H4 (cell line): ENCODE results near the gene ZC3H4. TPM values are rescaled to one million over a fixed set of nuclear protein-coding genes. Genes with fewer than 3 reads are reported as not detected.

Source experiments
- DNase-seq: peaks from one replicate; pipeline ENCODE4 v3.0.0-alpha.2; 2015; ENCODE audit warnings: low spot score
- total RNA-seq: library from RNA; depleted of rRNA; stranded (reverse); fragments of >200 nt; shearing (Covaris generic); gene quantifications from 2 replicates; pipeline ENCODE4 v1.2.3, GENCODE V29; 2014

The ZC3H4 gene
- total RNA-seq, 1 experiment from 2014 or later: 7.6 TPM

DNA sequence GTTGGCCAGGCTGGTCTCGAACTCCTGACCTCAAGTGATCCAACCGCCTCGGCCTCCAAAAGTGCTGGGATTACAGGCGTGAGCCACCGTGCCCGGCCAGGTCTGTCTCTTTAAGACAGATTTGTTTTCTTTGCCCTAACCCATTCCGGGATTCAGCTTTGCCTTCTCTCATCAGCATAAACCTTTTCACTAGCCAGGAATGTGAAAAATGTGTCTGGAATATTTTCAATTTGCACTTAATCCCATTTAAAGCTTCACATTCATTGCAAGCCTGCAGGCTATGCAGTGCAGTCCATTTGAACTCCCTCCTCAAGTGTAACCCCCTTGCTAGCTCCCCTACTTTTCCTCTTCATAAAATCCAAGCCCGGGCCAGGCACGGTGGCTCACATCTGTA is 64.3 kb downstream of the ZC3H4 start:
- no peak for DNase-seq

DNA sequence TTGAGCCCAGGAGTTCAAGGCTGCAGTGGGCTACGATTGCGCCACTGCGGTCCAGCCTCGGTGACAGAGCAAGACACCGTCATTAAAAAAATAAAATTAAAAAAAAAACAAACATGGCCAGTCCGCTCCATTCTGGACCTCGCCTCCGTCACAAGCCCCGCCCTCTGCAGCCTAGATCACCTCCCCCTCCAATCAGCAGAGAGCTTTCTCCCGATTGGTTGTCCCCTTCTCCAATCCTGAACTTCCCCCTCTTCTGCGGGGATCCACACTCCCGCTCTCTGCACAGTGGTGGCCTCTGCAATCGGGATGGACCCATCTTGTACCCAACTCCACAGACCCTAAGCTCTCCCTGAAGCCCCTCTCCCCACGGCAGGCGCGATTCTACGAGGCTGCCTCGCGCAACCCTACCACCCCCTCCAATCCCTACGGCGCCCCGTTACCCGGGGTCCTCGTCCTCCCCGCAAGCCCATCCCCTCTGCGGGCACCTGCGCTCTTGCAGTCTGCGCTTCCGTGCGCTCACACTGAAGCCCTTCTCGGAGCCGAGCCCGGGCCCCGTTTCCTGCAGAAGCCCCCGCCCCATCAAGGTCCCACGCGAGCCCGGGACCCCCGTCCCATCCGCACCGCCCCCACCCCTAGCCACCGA is 65.7 kb downstream of the ZC3H4 start:
- DNase-seq: peak; percentile 75

DNA sequence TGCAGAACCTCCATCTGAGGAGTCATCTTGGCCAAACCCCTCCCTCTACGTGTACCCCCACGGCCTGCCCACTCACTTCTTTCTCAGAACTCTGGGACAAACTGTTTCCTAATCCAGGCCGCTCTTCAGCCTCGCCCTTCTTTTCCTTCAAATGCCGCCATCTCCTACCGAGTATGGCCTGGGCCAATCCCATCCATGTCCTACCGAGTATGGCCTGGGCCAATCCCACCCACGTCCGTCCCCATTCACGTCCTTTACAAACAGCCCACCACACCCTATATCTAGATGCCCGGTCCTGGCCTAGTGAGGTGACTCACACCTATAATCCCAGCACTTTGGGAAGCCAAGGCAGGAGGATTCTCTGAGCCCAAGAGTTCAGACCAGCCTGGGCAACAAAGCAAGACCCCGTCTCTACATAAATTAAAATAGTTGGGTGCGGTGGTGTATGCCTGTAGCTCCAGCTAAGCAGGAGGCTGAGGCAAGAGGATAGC is 66.3 kb downstream of the ZC3H4 start:
- no peak for DNase-seq

DNA sequence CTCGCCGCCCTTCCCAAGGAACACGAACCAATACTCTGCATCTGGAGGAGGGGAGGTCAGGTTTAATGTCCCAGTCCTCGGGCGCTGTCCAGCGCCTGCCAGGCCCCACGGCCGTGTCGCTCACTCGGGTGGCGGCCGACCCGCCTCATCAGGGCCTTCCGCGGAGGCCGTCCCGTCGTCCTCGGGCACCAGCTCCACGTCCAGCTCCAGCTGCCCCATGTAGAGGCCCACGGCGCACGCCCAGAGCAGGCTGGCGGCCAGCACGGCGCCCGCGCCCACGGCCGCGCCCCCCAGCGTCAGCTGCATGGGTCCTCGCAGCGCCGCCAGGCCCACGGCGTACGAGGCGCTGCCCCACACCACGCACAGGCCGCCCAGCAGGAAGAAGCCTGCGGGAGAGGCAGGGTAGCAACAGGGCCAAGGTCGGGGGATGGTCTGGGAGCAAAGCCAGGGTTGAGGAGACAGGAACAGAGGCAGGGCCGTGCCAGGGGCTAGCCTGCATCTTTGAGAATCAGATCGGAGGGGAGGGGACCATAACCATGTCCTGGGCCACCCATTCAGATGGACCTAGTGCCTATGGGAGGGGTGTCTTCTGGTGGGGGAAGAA is 67.6 kb downstream of the ZC3H4 start:
- no peak for DNase-seq

DNA sequence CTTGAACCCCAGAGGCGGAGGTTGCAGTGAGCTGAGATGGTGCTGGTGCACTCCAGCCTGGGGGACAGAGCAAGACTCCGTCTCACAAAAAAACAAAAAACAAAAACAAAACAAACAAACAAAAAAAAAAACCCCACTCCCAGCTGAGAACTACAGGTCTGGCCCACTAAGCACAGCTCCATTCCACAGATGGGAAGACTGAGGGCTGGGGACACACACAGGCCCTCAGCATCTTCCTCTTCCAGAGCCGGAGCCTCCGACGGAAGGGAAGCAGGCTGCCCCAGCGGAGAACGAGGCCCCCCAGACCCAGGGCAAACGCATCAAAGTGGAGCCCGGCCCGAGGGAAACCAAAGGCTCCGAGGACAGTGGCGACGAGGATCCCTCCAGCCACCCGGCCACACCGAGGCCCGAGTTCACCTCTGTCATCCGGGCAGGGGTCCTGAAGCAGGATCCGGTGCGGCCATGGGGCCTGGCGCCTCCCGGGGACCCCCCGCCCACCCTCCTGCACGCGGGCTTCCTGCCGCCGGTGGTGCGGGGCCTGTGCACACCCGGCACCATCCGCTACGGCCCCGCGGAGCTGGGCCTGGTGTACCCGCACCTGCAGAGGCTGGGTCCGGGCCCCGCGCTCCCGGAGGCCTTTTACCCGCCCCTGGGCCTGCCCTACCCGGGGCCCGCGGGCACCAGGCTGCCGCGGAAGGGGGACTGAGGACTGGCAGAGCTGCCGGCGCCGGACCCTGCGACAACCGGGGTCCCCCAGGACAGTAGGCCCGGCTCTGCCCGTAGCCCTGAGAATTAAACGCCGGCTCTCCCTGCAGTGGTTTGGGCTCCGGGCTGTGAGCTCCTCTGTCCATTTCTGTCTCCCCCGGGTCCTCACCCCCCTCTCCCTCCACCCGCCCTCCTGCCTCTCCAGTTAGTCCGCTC is 68.4 kb downstream of the ZC3H4 start:
- no peak for DNase-seq

DNA sequence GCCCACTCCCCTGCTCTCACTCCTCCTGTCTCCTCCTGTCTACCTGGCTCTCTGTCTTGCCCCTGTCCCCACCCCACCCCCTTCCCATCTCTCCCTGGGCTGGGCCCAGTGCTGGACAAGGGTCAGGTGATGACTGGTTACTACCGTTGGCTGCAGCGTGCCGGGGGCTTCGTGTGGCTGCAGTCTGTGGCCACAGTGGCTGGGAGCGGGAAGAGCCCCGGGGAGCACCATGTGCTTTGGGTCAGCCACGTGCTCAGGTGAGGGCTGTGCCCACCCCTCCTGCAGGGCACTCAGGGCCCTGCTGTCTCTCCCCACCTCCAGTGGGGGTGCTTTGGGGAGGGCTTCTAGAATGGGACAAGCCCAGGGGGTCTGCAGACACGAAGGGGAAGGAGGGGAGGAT is 72.7 kb downstream of the ZC3H4 start:
- peak; percentile 3 for DNase-seq

DNA sequence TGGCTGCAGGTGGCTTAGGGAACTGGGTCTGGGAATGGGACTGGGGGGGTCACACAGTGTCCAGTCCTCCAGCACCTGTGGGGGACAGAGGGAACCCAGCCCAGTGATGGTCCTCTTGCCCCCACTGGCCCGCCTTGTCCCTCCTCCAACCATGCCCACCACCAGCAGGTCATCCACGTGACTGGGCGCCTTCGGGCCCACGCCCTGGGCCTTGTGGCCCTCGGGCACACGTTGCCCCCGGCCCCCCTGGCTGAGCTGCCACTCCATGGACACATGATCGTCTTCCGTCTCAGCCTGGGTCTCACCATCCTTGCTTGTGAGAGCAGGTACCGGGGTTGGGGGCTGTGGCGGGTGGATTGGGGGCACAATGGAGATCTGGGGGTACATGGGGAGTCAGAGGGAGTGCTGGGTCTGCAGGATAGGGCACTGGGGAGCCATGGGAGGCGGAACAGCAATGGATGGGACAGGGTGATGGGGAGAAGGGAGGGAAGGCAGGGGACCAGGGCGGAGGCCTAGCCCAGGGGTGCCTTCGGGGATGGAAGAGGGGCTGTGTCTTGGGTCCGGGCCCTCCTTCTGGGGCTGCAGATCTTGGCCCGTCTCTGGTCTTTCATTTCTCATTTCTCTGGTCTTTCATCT is 74.2 kb downstream of the ZC3H4 start:
- DNase-seq: peak; percentile 10

DNA sequence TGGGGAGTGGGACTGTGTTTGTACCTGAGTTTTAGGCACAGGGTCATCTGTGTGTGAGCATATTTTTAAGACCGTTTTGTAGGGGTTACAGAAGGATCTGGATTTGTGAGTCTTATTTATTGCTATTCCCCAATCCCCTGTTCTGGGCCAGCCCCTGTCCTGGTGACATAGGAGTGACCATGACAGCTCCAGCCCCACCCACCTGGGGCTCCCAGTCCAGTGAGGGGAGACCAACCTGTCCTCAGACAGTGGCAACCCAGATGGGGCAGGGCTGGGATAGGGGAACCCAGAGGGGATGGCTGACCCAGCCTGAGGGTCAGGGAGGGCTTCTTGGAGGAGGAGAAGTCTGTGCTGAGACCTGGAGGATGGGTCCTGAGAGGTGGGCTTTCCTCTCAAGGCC is 75.8 kb downstream of the ZC3H4 start:
- no peak for DNase-seq

DNA sequence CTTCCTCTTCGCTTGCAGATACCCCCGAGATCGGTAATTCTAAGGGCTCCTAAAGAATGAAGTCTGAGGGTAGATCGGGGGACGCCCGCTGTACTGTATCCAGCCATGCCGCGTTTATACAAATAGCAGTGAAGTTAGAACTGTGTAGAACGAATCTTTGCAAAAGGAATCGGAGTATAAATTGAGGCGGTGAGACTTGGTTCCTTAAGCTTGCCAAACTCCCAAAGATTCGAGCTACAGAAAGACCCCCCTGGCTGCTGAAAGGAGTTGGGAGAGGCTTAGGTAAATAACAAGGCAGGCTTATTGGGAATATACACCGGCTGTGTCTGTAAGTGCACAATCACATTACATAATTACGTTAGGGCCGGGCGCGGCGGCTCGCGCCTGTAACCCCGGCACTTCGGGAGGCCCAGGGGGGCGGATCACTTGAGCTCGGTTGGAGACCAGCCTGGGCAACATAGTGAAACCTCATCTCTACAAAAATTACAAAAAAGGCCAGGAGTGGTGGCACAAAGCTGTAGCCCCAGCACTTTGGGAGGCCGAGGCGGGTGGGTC is 77.4 kb downstream of the ZC3H4 start:
- DNase-seq: no peak

DNA sequence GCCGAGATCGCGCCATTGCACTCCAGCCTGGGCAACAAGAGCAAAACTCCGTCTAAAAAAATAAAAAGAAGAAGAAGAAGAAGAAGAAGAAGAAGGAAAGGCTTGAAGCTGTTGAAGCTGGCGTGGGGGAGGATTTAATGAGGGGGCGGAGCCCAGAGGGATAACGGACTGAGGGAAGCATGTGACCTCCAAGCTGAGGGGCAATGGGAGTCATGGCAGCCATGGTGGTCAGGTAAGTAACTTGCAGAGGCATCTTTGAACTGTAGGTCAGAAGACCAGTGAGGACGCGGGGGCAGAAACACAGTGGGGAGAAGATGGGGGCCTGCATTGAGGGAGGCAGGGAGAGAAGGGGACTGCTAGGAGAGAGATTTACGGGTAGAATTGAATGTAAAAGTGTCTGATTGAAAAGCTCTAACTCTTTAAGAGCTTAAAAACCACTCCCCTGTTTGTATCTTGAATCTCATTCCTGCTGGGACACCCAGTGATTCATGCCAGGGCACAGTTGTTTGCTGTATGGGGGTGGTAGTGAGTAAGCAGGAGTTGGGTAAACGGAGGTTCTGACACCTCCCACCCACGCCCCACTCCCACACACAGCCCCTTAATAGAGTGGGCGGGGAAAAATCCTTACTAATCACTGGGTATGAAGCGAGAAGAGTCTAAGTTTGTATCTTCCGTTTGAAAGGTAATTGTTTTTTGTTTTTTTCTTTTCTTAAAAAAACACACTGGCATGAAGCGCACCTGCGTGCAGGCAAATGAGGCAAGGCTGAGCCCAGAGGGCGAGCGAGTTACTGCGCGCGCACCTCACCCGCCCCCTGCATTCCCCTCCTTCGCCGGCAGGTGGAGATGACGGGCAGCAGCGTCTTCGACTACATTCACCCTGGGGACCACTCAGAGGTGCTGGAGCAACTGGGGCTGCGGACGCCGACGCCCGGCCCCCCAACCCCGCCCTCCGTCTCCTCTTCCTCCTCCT is 78.2 kb downstream of the ZC3H4 start:
- DNase-seq: peak; percentile 80

DNA sequence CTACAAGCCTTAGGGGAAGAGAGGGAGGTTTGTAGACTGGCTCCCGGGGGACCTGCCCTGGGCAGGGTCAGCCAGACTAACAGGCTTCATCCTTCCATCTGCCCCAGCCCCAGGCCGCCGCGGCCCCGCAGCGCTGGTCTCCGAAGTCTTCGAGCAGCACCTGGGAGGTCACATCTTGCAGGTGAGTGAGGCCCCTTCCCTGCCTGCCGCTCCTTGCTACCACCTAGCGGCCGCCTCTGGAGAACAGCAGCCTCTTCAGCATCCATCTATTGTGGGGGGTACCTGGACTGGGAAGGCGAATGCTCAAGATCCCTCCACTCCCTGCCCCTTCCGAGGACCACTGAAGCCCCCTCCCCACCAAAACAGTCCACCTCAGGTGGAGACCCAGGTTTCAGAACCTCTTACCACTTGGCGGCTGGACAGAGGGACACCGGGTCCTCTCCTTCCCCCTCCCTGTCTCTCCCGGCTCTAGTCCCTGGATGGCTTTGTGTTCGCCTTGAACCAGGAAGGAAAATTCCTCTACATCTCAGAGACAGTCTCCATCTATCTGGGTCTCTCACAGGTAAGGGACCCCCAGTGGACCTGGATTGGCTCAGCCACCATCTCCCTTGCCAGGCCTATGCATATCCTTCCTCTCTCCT is 81.3 kb downstream of the ZC3H4 start:
- DNase-seq: peak; percentile 39

DNA sequence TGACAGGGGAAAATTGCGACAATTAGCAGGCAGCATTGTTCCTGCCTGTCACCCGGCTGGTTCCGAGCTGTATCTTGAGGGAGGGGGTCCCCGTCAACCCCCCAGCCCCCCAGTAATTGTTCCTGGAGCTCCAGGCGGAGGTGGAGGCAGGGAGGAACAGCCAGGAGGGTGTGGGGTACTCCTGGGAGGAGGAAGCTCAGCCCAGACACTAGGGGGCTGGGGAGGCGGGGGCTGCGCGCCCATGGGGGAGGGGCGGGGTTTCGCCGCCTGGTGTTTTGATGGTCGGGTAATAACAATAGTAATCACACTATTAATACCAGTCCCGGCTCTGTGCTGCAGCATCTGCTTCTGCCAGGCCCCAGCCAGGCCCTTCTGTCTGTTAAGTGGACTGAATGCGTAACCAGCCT is 85.4 kb downstream of the ZC3H4 start:
- DNase-seq: no peak

DNA sequence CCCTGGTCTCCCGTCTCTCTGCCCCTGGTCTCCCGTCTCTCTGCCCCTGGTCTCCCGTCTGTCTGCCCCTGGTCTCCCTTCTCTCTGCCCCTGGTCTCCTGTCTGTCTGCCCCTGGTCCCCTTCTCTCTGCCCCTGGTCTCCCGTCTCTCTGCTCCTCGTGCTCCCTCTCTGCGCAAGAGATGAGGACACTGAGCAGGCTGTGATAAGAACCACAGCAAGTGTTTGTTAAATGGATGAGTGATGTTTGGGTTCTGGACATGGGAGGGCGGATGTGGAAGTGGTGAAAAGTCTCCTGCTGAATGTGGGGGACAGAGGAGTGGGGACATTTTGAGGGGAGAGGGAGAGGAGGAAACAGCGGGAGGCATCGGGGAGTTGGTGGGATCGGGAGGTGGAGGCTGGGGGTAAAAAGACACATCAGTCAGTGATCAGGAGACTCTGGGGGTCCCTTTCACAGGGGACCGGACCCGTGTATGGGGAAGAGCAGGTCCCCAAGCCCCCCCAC is 85.9 kb downstream of the ZC3H4 start:
- no peak for DNase-seq

DNA sequence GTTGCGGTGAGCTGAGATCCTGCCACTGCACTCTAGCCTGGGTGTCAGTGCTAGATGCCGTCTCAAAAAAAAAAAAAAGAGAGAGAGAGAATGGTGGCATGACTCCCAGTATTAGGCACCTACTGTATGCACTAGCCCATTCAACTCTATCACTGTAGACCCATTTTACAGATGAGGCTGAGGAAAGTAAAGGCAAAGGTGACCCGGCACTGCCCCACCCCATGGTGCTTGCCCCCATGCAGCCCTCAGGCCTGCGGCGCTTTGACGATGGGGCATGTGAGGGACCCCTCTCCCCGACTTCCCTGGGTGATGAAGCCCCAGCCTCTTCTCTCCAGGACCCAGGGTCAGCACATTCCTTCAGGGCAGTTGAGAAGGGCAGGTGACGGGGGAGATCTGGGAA is 86.7 kb downstream of the ZC3H4 start:
- DNase-seq: no peak

DNA sequence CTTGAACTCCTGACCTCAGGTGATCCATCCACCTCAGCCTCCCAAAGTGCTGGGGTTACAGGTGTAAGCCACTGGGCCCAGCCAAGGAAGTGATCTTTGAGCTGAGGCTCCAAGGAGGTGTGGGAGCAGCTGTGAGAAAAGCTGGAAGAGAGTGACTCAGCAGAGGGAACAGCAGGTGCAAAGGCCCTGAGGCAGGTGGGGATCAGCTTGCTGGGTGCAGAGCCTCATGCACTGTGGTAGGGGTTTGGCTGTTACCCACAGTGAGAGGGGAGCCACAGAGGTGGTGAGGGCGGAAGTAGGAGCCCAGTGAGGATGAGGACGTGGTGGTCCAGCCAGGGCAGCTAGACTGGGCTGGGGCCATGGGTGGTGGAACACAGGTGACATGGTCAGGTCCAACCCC is 87.4 kb downstream of the ZC3H4 start:
- no peak for DNase-seq

DNA sequence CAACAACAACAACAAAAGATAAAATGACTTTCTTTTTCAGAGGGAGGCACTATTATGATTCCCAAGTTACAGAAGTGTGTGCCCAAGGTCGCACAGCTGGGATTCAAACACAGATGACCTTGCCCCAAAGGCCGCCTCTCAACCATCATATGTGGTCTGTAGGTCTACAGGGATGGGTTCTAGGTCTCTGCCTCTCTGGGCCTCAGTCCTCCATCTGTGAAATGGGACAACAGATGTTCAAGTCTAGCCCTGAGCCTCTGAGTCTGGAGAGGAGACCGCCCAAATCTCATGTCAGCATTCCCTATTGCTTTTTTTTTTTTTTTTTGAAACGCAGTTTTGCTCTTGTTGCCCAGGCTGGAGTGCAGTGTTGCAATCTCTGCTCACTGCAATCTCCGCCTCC is 89.1 kb downstream of the ZC3H4 start:
- DNase-seq: no peak

DNA sequence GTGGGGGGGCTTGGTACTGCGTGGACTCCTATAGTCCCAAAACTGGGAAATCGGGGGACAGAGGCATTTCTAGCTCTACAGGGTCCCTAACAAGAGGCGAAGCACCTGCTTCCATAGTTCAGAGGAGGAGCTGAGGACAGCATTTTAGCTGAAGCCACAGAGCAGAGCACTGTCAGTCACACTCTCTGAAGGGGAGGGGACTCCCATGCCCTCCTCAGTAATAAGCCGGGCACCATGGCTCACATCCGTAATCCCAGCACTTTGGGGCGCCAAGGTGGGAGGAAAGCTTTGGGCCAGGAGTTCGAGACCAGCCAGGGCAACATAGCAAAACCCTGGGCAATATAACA is 90.2 kb downstream of the ZC3H4 start:
- DNase-seq: no peak

DNA sequence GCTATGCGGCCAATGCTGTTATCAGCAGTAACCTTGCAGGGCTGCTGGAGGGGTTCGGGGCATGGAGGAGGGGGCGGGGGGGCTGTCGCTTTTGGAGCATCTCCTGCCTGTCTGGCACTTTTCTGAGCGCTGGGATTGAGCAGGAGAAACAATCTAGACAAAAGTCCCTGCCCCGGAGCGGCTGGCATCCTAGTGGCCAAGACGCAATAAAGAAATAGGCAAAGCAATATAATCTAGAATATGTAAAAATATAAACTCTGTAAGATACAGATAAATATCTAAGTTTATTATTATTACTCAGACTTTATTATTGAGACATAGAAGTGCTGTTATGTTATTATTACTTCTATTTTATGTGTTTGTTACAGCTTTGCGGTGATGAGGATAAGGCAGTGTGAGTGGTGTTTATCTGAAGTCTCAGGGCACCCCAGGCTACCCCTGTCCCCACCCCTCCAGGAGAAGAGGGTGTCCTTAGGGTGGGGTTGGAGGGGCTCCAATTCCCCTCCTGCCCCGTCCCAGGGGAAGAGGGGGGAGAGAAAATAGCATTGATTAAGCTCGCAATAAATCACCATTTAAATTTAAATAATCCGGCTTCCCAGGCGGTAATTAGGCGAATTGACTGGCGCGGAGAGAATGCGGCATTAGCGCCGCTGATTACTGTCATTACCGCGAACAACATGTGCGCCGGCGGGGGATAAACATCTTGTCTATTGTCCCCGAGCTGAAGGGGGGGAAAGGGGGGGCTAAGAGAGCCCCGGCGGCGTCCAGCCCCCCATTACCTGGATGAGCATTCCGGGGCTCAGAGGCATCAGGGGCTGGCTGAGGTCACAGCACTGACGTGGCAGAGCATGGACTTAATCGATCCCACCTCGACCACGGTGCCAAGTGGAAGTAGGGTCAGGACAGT is 90.8 kb downstream of the ZC3H4 start:
- no peak for DNase-seq

DNA sequence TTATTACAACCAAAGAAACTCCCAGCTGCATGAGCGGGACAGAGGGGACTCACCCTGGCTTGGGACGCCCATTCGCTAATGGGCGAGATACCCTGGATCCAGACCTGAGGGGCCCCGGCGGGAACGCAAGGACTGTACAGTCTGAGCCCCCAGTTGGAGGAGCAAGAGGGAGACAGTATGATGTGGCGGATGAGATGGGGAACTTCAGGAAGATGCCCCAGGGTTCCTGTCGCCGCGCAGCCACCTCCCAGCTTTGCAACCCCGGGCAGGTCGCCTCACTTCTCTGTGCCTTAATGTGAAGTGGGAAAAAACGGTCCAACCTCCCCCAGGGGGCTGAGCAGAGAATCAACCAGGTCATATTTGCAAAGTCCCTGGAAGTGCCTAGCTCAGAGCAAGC is 91.4 kb downstream of the ZC3H4 start:
- no peak for DNase-seq
